GM19438 (cell line): ENCODE measurements around the gene SLC8A1.
A peak's percentile ranks its signal among the peaks of the same experiment; 100 is the strongest.

Experiments
- ATAC-seq: cut with Tn5 transposase; IDR thresholded peaks from one replicate; pipeline ENCODE4 v1.9.1; 2021; ENCODE audit warnings: low read depth; ENCODE audit not compliant: unreplicated experiment

The SLC8A1 gene

DNA sequence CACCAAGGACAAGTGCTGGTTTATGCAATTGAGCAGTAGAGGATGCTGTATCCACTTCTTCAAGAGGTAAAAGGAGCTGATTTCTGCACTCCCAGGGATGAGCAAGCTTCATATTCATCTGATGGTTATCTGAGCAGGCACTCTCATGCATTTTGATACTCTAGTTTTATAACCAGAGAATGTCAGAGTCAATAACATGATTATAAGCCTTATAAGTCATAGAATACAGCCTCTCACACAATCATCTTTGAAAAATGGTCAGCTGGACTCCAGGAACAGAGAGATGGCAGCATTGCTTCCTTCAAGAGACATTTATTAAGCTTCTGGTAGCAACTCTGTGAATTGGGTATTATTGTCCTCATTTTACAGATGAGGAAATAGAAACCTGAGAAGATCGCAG is 167.1 kb downstream of the SLC8A1 start:
- ATAC-seq: no peak

DNA sequence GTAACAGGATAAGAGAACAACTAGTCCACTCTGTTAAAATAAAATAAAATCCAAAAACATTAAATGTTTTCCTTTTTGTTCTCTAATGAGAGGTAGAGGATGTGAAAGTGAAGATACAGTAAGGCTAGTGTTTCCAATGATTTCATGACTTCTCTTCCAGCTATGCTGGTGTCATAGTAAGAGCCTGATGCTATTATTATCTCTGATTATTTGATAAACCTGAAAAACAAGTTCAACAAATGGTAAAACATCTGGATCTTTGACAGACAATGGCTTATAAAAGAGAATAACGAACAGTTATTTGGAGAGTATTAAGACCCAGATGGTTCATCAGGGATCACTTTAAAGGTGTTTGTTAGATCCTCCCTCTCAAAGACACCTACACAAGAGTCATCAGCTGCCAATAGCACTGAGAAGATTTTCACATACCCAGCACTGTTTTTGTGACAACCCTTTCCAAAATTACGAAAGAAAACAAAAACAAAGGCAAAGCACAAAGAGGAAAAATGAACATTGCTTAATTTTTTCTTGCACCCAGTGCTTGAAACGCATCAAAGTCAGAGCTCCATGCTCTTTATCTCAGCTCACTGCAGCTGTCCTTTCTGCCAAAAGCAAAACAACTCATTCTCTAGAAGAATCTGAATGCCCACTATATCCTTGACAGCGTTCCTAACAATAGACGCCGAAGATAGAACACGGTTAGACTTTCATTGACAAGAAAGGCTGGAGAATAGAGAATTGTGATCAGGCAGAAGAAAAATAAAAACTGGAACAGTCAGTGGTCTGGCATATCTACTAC is 168.6 kb downstream of the SLC8A1 start:
- no peak for ATAC-seq

DNA sequence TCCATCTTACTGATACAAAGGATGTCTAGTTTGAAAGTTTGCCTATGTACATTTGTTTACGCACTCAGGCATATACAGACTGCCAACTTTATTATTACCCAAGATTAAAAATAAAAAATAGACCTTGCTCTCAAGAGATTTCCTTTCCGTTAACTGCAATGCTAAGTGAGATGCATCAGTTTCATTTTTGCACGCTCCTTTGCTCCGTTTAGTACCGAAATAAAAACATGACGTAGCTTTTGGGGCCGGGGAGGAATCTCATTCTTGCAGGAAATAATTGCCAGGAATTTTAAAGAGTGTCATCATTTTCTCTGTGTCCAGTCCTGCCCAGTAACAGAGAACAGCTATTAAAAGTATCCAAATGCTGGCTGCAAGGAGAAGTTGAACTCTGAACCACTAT is 169.5 kb downstream of the SLC8A1 start:
- no peak for ATAC-seq

DNA sequence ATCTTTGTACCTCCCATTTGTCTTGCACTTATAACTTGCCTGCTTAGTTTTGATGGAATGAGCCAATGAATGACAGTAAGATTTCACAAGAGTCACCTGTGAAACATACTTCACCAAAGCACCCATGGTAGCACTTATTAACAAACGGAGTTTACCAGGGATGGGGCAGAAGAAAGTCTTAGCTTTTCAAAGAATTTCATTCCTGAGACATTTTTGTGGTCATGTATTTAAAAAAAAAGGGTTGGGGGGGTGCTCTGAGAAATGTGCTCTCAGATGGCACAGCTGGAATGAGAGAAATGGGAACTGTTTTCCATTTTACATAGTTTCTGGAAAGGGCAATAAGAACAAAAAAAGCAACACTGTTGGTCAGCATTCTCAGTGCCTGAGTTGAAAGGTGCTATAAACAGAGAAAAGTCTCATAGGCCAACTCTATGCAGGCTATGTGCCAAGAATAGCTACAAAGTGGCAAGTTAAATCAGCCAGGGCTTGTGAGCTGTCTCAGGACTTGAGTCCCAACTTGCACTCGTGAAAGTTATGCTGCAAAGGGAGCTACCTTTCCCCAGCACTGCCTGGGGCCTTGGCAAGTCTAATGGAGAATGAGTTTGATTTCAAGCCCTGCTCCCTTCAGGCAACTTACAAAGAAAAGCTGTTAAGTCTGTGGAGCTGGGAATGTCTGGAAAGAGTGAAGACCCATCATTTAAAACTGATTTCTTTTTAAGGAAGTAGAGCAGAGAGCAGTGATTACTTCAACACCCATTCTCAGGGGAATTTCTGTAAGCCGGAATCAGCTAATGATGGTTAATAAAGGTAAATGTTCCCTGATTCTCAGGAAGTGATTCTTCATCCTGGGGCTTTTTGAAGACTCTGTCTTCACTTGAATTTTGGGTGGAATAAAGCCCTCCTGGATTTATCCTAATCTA is 170.6 kb downstream of the SLC8A1 start:
- peak; percentile 70 for ATAC-seq

DNA sequence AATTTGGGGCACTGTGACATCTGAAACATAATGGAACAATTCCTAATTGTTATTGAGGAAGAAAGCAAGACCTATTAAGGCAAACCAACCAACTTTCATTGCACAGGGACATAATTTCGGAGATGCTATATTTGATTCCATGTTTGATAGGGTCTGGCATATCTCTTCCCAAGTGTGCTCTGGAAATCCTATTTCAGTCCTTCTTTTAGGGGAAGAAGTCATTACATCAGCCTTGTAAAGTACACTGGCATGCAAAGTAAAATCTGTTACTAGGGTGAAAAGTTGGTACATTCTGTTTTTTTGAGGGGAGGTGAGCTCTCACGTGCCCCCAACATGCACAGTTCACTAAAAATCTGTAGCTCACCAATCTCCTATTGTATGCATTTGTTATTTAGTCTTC is 172.4 kb downstream of the SLC8A1 start:
- ATAC-seq: no peak

DNA sequence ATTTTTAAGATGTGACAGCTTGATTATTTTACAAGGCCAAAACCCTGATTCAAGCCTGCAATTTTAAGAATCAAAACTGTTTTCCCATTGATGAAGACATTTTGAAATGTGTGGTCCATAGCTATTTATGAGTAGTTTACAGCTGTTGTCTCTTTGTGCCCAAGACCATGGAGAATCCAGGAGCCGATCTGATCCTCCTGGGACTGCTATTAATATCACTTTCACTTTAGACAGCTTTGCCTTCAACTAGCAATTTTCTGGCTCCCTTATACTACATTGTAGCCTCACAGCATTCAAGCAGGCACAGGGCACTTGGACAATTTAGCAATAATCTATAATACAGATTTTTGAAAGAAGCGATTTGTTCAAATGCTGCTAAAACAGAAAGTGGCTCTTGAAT is 172.9 kb downstream of the SLC8A1 start:
- ATAC-seq: no peak

DNA sequence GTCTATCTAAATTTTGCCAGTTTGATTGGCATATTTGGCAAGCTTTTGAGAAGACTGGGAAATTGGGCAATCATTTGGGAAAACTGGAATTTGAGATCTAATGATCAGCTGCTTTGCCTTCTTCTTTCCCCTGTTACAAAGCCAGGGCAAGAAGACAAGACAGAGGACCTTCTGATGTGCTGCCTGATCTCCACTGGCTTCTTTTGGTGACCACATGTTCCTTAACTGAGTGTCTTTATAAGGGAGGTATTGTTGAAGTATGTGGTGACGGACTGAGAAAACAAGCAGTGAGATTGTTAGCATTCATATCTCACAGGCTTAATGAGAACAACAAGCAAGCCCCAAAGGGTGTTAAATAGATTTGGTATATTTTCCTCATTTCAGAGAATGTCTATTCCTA is 175.8 kb downstream of the SLC8A1 start:
- ATAC-seq: no peak

DNA sequence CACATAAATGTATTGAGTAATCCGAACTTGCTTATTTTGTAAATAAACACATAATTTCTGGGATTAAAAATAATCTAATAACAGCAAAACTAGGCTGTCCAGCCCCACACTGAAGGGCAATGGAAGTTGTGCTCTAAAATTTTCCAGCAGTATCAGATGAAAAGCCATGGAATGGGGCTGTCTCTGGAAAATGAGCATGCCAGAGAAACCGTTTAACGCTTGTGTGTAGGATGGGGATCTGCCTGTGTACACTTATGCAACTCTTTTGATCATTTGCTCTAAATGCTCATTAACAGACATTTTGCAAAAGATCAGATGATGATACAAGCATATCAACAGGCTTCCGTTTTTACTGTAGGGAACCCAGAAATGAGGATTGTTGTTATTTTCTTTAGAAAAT is 177.6 kb downstream of the SLC8A1 start:
- no peak for ATAC-seq

DNA sequence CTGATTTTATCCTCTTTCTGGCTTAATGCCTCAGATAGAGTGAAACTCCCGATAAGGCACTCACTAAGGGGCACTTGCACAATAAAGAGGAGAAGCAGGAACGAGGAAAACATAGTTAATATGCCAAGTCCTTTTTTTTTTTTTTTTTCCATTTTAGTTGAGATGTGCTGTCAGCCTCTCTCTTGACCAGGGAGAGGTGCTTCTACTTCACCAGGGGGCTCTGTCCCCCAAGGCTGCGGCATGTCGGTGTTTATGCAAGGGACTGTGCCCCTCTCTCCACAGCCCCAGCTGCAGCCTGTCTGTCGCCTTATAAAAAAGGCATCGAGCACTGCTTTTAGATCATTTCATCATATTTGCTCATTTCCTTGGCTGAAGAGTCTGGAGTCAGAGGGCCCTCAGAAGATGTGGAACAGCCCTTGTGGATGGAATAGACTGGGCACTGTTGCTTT is 178.1 kb downstream of the SLC8A1 start:
- no peak for ATAC-seq

DNA sequence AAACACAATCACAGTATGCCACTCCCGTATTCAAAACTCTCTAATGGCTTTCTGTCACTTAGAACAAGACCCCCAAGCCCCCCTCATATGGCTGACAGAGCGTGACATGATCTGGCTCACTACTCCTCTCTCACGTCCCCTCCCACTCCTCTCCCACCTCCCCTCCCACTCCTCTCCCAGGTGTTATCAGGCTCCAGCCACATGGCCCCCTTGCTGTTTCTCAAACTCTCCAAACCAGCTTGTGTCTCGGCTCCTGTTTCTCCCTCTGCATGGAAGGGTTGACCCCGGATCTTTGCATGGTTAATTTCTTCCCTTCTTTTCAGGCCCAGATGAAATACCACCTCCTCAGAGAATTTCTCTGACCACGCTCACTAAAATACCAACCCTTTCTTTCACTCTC is 180.8 kb downstream of the SLC8A1 start:
- ATAC-seq: no peak

DNA sequence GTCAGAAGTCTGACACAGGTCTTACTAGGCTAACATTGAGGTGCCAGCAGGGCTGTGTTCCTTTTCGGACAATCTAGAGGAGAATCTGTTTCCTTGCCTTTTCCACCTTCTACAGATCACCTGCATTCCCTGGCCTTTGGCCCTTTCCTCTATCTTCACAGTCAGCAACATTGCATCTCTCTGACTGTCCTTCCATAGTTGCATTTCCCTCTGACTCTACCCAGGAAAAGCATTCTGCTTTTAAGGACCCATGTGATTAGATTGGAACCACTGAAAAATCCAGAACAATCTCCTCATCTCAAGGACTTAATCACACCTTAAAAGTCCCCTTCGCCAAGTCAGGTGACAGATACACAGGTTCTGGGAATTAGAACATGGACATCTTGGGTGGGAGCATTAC is 181.5 kb downstream of the SLC8A1 start:
- no peak for ATAC-seq

DNA sequence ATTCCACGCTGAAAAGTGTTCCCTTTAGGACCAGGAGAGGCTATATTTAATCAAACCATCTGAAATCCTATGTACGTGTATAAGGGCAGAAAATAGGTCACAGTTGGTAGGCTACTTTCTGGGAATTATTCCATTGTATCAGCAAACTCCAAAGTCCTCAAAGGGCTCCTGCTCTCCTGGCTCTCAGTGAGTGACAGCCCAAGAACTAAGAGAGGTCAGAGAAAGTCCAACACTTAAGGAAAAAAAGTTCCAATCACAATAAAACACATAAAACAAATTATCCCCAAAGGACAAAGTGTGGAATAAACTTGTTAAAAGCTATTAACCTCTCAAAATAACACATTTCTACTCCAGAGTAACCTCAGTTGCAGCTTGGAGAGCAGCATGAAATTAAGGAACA is 183.3 kb downstream of the SLC8A1 start:
- no peak for ATAC-seq

DNA sequence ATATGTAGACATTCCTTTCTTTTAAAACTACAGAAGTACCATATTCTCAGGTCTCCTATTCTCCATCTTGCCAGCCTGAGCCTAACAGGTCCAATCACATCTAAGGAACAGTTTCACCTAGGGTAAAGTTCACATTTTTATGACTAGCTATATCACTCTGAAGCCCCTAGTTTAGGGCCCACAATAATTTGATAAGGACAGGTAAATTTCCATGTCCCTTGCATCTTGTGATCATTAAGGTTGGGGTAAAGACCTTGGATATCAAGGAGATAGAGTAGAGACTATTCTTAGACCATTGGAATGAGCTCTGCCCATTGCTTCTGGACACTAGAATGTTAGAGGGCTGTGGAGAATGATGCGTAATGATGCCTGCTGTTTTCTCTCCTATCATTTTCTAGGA is 185.7 kb downstream of the SLC8A1 start:
- no peak for ATAC-seq

DNA sequence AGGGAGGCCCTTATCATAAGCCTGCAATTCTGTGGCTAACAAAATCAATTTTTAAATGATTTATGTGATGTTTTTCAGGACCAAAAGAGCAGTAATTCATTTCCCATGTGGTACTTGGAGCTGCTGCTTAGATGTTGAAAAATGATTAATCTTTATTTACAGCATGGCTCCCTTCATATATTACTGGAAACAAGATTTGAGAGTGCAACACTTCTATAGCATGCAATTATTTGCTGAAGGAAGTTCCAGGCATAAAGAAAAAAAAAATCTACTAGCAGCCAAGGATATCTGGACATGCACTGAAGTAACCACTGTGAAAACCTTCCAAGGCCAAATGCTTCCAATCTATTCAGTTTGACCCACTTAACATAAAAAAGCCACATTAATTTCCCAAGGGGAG is 186.3 kb downstream of the SLC8A1 start:
- ATAC-seq: no peak

DNA sequence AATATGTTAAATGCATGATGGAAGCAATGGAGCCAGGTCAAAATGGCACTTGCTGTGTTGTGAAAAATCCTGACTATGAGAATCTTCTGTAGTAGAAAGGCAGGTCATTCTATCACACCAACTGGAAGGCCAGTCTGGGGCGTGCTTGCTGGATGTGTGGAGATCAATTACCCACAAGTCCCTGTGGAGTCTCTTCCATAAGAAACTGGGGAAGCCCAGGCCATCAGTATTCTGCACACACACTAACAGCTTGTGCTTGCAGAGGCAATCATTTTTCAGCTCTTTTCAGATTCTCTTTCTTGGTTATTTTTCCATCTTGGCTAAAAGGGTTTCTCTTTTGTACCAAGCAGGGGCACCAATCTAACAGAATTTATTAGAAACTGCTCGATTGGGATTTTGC is 190.8 kb downstream of the SLC8A1 start:
- no peak for ATAC-seq

DNA sequence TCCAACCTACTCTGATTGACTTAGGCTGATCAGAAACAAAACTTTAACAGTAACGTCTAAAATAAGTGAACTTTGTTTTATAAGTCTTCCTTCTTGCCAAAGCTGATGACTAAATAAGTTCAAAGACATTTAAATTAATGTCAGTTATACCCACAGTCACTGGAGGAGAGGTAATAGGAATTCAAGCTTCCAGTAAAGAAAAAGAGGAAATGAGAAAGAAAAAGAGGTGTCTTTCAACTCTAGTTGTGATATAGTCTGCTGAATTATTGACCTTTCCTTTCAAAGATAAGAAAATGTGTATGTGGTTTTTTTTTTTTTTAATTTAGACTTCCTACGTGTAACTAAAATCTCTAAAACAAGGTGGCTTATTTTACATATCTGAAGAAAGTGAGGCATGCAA is 191.5 kb downstream of the SLC8A1 start:
- ATAC-seq: no peak

DNA sequence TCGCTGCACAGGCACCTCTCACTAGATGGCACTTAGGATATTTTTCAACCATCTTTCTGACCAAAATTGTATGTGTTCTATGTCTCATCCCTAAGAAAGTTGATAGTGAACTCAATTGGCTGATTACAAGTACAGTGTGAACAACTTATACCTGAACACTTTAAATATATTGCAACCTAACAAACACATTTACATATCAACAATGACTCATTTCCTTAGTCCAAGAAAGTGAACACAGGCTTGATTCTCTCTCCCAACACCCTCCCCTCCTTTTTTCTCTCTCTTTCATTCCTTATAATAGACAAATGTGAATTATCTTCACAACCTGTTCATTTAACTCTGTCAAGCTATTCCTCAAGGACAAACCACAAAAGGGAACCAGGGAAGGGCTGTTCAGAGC is 192.0 kb downstream of the SLC8A1 start:
- no peak for ATAC-seq

DNA sequence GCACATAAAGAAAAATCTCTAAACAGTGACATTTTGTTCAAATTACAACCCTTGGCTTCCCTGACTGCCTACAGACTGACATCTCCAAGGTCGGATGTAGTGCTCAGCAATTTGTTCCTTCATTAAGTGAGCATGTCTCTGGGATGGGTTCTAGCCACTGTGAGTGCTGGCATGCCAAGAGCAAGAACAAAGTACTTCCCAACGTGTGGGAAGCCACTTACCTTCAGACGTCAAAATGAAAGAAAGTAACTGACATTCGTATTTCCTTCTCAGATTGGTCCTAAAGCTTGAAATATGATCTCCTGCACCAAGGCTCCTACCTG is 193.8 kb downstream of the SLC8A1 start:
- ATAC-seq: no peak

DNA sequence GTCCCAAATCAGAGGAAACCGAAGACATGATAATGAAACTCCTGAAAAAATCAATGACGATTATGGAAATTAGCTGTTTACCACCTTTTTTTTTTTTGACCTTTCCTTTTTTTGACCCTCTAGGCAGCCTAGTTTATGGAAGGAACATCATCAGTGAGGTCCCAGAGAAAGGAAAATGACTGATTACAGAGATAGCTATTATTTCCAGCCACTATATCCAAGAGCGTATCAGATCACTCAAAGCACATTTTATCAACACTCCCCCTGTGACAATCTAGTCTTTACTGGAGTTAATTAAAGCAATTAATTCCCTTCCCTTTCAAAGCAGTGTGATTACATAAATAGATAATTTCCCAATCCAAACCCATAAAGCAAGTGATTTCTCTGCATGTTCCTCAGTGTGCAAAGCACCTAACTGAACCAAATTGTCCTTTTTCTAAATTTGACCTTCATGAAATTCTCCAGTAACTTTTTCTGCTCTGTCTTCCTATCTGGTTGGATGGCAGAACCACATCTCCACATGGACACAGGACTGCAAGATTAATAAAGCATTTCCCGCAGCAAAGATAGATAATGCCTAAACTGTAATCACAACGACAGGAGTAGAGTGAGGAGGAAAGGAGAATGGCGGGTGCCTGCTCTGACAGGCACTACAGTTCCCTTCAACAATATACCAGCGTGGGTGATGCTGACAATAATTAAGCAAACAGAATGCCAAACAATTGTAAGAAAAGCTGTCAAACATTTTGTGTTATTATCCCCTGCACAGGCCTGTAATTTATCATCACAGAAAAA is 194.4 kb downstream of the SLC8A1 start:
- no peak for ATAC-seq

DNA sequence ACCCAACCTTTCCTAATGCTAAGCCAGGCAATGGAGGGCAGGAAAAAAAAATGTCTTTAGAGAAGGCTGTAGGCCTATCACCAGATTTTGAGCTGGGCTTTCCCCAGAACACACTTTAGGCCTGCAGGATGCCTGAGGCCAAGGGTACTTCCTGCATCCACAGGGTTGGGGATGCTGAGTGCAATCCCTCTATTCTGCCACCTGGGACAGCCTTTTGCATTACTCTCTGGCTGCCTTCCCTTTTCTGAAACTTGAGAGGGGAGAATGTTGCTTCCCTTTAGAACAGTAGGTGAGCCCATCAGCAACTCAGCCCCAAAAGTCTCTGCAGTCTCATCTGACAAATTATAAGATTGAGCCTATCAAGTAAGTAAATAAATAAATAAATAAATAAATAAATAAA is 195.2 kb downstream of the SLC8A1 start:
- ATAC-seq: no peak

DNA sequence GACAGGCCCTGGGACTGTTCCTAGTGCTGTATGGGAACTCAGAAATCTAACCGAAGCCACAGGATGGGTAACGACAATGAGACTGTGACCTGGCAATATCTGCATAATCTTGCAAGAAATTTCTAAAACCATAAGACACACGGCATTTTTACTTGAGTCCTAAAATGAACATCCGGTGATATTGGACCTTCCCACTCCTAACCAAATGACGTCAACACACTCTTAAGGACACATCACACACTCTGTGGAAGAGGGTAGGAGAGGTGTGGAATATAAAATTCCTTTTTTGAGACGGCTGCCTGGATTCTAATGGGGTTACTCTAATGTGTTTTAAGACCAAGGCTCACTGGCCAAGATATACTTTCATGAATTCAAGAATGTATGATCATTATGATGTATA is 195.9 kb downstream of the SLC8A1 start:
- no peak for ATAC-seq
